ENCODE measurements around the gene MMRN2.

The MMRN2 gene

DNA sequence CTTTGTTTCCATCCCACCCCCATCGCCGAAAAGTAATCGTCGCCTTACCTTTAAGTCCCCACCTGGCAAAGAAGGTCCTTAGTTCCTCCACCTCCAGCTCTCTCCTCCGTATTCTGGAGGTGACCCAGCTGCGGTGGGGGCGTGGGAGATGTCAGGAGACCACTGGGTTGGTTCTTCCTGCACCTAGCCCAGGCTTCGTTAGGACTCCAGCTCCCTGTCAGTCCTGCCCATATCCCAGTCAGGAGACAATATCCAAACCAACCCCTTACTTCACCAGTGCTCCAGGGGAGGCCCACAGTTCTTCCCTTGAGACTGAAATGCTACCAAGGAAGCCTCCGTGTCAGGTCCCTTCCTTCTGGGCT, 11.6 kb upstream of the MMRN2 start:
- DNase-seq = no peak

DNA sequence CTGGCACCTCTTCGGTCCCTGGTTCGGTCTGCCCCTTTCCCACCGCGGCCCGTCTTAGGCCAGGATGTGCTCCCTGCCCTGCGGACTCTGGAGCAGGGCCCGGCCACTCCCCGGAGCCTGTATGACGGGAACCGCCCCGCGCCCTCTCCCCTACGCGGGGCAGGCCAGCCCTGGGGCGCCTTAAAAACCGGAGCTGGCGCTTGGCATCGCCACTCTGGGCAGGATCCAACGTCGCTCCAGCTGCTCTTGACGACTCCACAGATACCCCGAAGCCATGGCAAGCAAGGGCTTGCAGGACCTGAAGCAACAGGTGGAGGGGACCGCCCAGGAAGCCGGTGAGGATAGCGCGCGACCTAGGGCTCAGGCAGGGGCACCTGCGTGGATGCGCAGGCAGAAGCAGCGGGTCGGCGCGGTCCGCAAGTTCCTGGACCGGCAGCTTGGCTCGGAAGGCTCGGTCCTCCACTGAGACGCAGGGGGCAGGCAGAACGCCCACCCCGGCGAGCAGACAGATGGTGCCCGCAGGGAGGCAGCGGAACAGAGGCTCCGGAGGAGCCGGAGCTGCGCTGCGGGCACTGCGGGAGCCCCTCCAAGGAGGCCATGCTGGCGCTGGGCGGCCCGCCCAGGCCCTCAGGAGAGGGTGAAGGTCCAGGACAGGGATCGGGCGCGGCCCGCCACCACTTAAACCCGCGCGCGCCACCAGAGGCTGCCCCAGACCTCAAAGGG, 11.0 kb upstream of the MMRN2 start, which contains the start of gene ADIRF:
Gene ADIRF, plus strand, starts transcription at position 212 of the 723 bp plus-strand sequence. Its CDS starts 63 bp downstream, at position 275.
- DNase-seq = peak; percentile 11

DNA sequence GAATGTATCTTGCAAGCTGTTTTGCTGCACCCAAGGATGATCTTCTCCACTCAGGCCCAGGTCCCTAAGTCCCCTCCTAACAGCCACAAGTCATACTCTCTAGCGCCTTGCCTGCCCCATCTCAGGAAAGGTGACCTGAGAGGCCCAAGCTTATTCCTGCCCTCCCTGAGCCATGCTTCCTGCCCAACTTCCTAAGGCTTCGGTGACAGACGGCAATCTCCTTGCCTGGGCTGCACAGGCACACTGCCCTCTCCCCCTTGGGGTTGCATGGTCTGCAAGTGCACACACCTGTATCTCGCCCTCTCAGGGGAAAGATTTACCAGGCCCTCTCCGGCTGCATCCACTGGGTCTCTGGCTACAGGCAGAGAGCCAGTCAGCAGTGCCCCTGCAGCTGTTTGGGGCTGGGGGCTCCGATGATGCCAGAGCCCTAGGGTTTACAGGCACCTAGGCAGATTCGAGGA, 10.1 kb upstream of the MMRN2 start:
- DNase-seq = no peak

DNA sequence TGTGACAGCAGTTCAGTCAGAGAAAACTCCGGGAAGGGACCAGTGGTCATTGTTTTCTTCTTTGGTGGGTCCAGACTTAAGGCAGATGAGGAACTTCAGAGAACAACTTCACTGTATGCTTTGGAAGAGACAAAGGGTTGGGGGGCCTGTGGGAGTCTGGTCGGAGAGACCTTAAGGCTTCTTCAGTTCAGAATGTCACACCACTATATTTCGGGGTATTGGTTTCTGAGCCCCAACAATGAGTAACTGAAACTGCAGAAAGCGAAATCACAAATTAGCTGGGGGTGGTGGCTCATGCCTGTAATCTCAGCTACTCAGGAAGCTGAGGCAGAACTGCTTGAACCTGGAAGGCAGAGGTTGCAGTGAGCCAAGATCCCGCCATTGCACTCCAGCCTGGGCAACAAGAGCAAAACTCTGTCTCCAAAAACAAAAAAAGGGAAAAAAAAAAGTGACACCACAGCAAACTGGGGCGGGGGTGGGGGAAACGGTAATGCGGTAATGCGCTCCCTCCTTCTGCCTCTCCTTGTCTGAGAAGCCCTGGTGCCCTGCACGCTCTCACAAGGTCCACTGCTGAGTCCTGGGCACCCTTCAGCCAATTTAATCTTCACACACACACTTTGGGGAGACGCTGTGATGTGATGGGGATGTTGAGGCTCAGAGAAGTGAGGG, 8.7 kb upstream of the MMRN2 start:
- DNase-seq = no peak

DNA sequence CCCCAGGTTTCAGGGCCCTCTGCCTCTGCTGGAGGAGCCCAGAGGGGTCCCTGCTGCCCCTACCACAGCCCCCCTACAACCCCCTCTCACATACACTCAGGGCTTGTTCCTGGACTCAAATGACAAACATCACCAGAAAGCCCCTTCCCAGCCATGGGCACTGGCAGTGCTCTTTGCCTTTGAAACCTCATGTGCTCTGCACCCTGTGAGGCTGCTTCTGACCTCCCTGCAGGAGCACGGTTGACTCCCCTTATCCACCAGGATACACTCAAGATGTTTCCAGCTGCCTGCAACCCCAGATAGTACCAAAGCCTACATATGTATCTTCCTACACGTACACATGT, 7.4 kb upstream of the MMRN2 start:
- DNase-seq = no peak

DNA sequence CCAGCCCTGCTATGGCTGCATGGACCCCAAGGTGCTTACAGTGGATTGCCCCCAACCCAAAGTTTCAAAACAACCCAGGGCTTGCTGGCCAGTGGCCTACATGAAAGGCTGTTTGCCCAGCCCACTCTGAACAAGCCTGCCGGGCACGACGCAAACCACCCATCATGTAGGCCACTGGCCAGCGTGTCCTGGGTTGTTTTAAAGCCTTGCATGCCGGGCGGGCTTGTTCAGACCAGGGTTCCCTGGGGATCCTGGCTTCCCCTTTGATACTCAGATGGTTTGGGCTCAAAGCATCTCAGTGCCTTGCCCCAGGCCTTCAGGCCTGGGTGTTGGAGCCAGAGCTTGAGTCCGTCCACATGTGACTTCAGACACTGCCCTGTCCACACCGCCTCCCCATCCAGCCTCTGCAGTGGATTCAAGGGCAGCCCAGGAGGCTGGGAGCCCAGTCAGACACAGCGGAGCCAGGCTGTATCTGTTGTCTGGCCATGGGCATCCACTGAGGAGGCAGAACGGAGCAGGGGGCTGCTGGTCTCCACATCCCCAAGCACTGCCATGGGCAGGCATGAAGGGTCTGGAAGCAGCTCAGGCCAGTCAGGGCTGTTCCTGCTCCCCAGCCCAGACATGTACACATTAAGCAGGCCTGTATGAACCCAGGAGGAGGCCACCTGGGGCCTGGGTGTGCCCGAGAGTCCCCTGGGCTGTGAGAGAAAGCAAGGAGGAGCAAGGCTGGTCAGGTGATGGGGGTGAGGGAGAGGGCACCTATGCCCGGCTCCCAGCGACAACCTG, 6.8 kb upstream of the MMRN2 start:
- DNase-seq = no peak

DNA sequence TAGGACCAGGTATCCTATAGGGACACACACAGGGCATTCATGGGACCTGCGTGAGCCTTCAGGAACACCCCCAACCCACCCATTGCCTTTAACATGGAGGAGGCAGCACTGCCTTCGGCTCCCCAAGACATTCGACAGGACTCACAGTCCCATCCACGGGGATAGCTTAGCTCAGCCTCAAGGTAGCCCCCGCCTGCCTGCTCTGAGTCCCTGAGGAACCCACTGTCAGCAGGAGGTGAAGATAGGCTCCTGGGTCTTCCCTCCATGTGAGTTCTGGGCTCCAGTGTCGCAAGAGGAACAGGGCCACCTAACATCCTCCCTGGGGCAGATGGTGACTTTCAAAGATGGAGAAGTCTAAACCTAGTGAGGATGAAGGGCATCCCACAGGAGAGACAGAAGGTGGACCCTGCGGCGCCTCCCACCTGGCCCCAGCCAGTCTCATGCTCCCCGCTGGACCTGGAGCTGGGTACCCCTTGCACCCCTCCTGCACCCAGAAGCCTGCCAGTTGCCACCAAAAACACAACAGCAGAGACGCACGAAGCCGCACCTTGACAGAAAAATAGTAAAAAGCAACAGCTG, 6.0 kb upstream of the MMRN2 start:
- DNase-seq = no peak

DNA sequence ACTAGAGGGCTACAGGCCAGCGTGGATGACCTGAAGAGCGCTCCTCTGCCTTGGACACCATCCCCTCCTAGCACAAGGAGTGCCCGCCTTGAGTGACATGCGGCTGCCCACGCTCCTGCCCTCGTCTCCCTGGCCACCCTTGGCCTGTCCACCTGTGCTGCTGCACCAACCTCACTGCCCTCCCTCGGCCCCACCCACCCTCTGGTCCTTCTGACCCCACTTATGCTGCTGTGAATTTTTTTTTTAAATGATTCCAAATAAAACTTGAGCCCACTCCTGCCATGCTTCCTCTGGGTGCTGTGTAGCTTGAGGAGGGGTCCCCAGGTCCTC, 5.5 kb upstream of the MMRN2 start:
- no peak for DNase-seq

DNA sequence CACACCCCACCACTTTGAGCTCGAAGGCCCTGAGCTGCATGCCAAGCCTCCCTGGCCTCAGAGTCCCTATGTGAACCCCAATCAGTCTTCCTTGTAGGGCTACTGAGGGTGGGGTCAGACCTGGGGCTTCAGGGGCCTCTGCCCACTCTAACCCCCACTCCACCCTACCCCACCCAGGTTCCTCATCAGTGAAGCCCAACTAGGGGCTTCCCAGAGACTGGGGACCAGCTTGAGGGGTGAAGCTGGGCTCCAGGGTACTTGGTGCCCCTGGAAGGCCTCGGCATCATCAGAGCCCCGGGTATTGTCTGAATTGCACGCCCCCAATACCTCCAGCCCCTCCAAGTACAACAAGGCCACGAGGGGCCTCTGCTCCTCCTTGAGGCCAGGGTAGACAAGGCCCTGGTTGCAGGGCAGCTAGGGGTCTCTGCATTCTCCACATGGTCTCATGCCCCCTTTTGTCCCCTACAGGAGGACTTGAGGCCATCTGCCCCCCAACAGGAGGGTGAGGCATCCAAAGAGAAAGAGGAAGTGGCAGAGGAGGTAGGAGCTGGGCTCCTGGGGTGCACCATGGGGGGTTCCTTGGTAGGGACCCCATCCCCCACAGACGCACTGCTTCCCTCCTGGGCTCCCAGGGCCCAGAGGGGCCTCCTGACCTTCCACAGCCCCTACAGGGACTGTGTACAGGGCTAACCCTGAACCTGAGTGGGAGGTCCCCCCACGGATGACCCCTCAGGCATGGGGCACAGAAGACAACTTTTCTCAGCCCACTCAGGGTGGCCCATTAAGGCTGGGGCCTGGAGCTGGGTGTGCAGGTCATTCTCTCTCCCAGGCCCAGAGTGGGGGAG, 4.9 kb upstream of the MMRN2 start:
- DNase-seq = no peak

DNA sequence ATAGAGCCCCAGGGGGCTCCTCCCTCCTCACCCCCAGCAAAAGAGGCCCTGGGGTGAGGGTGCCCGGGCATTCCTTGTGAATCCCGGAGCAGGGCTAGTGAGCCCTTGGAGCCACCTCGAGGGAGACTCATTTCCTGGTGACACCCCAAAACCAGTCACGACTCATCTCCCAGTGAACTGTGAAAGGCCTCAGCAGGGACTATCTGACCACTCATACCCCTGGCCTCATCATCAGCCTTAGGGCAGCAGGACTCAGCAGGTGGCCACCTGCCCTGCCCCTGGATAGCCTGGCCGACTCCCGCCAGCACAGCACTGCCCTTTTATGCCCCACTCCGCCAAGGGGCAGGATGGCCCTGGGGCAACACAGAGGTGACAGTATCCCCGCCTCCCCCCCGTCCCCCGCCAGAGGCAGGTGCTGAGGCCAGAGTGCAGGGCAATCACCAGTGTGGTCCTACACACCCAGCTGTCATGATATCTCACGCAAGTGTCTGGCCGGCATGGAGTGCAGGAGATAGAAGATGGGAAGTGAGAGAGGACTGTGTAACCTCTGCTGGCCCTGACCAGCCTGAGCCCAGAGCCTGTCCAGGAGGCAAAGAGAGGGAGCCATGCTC, 4.2 kb upstream of the MMRN2 start:
- DNase-seq = no peak

DNA sequence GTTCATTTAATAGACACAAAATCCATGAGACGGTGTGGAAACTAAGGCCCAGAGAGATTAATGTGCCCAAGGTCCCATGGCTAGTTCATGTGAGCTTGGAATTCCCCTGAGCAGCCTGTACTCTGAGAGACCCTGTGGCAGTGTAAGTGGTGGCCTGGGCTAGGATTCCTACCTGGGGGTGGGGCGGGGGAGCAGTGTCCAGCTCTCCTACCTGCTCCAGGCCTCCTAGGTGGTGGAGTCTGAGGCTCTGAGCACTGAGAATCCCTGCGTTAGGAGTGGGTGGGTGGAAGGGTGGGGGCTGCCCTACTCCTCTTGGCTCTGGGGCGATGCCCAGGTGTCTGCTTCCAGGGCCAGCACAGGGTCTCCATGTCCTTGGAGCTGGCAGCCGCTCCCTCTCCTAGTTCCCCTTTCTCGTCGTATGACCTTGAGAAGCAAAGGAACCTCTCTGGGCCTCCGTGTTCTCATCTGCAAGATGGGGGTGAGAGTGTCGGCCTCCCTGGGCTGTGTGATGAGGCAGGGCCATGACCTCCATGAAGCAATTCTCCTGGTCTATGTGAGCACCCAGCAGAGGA, 3.5 kb upstream of the MMRN2 start:
- no peak for DNase-seq

DNA sequence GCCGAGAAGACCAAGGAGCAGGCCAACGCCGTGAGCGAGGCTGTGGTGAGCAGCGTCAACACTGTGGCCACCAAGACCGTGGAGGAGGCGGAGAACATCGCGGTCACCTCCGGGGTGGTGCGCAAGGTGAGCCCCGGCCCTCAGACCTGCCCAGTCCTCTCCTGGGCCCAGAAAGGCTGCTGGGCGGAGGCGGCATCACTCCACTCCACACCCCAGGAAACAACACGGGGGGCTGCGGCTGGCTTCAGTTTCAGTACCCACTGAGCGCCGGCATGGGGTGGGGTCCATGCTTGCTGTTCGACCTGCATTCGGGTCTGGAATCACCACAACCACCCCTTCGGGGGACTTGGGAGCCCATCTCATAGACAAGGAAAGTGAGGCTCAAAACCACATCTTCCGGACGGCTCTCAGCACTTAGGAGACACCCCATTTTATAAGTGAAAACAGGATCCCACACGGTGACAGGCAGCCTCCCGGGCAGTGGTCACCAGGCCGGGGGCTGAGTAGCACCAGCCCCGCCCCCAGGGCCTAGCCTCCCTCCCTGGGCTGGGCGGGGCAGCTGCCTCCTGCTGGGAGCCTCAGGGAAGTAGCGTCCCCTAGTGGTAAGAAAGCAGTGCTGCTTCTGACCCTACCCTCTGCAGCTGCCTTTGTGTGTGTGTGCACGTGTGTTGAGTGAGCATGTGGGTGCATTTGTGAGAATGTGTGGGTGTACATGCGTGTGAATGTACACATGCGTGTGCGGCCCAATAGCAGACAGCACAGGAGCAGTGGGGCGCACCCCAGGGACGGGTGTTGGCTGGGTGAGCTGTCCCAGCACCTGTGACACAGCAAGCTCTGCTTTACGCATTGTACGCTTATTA, 2.8 kb upstream of the MMRN2 start:
- DNase-seq = no peak

DNA sequence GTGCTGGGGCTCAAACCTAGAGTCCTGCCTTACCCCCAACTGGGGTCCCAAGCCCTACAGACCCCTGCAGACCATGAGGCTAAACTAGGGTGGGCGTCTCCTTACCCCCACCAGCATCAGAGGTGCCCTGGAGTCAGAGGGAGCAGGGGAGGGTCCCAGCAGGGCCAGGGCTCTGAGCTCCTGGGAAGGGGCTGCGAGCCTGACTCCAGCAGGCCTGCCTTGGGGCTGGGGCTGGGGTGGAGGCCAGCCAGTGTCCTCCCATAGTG, 2.3 kb upstream of the MMRN2 start:
- DNase-seq = no peak

DNA sequence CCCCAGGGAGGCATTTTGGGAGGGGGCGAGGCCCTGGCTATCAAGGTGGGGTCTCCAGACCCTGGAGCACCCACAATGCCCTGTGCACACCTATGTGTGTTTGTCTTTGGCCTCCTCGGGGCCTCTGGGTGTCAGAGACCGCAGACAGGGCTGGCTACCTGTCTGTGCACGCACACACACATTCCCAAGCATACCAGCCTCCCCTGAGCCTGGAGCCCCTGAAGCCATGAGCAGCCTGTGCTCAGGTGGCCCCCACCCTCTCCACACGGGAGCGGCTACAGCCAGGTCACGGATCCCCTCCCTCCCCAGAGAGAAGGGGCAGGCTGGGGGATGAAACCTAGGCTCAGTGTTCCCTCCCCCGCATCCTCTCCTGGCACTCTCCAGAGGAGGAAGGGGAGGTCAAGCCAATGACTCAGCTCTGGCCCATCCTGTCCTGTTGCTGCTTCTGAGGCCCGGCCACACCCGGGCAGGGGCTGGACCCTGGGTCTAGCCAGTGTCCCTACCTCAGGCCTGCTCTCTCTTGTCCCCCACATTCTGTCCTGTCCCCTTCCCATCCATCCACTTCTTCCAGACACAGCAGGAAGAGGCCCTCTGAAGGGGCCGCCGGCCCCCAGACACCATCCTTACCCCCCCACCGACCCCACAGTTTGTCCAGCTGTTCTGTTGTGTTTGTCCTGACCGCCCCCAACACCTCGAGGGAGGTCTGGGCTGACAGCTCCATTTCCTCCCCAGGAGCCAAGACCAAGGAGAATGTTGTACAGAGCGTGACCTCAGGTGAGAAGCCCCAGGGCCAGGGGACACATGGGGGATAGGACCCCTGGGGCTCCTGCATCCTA, 1.7 kb upstream of the MMRN2 start:
- DNase-seq = no peak

DNA sequence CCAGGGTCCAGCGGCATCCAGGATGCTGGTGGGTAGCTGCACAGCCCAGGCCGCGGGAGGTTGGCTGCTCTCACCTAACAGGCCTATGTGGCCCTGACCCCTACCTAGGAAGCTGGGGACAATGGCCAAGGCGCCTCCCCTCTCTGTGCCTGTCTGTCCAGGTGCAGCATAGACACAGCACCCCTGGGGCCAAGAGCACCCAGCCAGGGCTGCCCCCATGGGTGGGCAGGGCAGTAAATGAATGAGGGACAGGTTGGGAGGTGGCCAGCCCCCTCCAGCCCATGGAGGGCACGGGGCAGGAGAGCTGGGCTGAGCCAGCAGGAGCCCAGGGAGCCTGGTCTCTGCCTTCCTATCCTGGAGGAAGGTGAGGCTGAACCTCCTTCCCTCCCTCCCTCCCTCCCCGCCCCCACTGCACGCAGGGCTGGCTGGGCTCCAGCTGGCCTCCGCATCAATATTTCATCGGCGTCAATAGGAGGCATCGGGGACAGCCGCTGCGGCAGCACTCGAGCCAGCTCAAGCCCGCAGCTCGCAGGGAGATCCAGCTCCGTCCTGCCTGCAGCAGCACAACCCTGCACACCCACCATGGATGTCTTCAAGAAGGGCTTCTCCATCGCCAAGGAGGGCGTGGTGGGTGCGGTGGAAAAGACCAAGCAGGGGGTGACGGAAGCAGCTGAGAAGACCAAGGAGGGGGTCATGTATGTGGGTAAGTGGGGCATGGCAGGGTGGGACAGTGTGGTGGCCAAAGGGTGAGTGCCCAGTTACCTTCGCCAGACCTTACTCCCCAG, 893 bp upstream of the MMRN2 start, which contains the start of gene SNCG:
Gene SNCG, plus strand, starts transcription at position 484 of the 785 bp plus-strand sequence. Its CDS starts 99 bp downstream, at position 583.
- DNase-seq = peak; percentile 34

DNA sequence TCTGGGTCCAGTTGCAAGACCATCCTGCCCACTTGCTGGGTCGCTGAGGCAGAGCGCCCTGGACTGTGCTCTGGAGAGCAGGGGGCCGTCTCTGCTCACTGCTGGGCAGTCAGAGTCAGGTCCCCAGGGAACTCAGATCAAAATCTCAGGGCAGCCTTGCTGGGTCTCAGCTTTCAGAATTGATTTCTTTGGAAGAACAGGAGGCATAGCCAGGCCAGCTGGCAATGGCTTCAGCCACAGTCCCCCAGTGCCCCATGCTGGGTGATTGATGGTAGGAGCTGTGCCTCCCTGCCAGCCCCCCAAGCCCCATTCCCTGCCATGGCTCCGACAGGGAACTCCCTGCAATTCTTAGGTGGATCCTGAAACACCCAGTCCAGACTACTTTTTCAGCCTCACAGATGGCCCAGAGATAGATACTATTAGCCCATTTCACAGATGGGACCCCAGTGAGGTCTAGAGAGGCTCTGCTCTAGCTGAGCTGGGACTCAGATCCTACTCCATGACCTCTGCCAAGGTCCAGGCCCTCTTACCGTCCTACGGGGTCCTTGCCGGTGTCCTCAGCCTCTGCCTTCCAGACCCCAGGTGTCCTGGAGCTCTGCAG, 467 bp downstream of the MMRN2 start:
- no peak for DNase-seq

DNA sequence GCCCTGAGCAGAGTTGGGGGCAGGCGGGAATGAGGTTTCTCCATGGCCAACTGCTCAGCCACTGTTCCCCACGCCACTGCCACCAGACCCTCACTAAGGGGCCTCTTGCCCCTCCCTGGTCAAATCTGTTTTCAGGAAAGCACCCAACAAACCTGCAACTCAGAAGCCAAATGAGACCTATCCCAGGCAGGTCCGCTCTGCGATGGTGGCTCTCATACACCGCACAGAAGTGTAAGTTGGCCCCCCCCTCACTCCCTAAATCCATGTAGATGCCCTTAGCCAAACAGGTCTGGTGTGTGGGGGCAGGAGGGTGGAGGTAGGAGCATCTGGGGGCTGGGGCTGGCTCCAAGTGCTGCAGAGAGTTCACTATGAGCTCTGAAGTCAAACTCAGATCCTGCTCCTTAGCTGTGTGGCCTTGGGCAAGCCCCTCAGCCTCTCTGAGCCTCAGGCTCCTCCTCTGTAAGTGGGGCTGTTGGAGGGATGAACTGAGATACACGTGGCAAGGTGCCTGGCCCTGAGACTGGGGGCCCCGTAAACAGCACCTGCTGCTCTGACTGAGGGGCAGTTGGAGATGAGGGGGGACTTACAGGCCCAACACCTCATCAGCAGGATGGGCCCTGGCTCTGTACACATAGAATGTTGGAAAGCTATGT, 1.1 kb downstream of the MMRN2 start:
- no peak for DNase-seq

DNA sequence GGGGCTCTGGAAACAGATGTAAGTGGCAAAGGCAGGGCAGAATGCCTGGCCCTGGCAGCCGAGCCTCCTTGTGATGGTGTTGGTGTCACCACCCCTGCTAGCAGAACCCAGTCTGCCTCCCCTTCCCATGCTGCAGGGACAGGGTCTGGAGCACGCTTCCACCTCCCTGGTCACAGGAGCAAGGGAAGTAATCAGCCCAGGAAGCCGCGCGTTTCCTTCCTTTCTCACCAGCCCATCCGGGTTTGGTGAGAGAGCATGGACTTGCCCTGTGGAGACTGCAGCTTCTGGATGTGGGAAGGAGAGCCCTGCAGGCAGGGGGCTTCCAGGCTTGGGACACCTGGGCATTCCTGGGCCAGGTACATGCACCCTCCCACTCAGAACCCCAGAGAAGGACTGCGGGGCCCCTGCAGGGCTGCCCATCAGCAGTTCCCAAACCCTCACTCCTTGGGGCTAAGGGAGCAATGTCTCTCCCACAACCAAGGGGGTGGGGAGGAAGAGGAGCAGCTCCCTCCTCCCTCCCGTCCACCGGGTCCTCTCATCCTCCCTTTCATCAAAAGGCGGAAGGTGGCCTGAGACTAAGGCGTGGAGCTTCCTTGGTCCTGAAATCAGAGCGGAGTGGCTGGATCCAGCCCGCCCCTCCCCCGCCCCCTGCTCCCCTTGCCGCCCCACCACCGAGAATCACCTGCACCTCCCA, 1.8 kb downstream of the MMRN2 start:
- no peak for DNase-seq

Data from DMS153 (cell line).